GM12878 (cell line): ENCODE data around the gene MAGI1. TPM values are rescaled to one million over a fixed set of nuclear protein-coding genes. Genes with fewer than 3 reads are reported as not detected.

Experiments used
- ATAC-seq: fragments of 200-7000 bp; cut with Tn5 transposase; 3 replicates; pipeline ENCODE4 v1.9.1; 2020; ENCODE audit warnings: mild to moderate bottlenecking, moderate library complexity
- BruUV-seq: library from RNA; stranded (reverse); fragments of 400-500 nt; replicated peaks from 2 replicates; lab custom pipeline; 2021; lab: Mats Ljungman, UMichigan
- CTCF ChIA-PET: fragments of 300-600 bp; sonication (Branson Sonifier 250); formaldehyde crosslinking; extraction: SDS; loops from one replicate; lab custom pipeline; 2021; ENCODE audit warnings: inconsistent platforms; lab: Yijun Ruan, JAX
- POLR2A ChIA-PET: fragments of 350-600 bp; formaldehyde crosslinking; extraction: SDS; loops from one replicate; lab custom pipeline; 2021; ENCODE audit warnings: inconsistent platforms; lab: Charles Lee
- RAD21 ChIA-PET: fragments of 300-600 bp; sonication (Branson Sonifier 250); formaldehyde crosslinking; loops from one replicate; lab custom pipeline; 2023; ENCODE audit warnings: antibody characterized with exemption; ENCODE audit not compliant: unreplicated experiment; lab: Charles Lee
- SMC1A ChIA-PET: fragments of 300-600 bp; sonication (Branson Sonifier 250); formaldehyde crosslinking; loops from one replicate; lab custom pipeline; 2023; ENCODE audit not compliant: unreplicated experiment, uncharacterized antibody; lab: Charles Lee
- DNase-seq: peaks from one replicate; pipeline ENCODE4 v3.0.0-alpha.2; 2011; ENCODE audit warnings: low read depth, low spot score
- FAIRE-seq: peaks from 3 replicates; lab custom pipeline; 2011; peaks lifted over from hg19 to GRCh38; lab: Jason Lieb, UNC
- H2AFZ ChIP-seq: 2 replicates; pipeline ENCODE4 v1.6.0; 2011; ENCODE audit warnings: low read depth, low read length, control low read depth; ENCODE audit not compliant: control insufficient read depth
- H3K27ac ChIP-seq: 2 replicates; pipeline ENCODE4 v1.5.1; 2011; ENCODE audit warnings: control low read depth; ENCODE audit not compliant: control insufficient read depth, insufficient read depth
- H3K27me3 ChIP-seq, 2 experiments: replicated peaks in 1 of 2; 2 replicates each; pipeline versions ENCODE4 v1.6.0 to v1.6.1; 2011; ENCODE audit warnings: low read length in 1 of 2; ENCODE audit not compliant: control insufficient read depth in 2 of 2, insufficient read depth in 2 of 2
- H3K36me3 ChIP-seq, 2 experiments: 2 replicates each; pipeline ENCODE4 v1.5.1; 2011; ENCODE audit warnings: low read length in 1 of 2; ENCODE audit not compliant: control insufficient read depth in 2 of 2, insufficient read depth in 2 of 2
- H3K4me1 ChIP-seq: 2 replicates; pipeline ENCODE4 v1.6.1; 2011; ENCODE audit warnings: mild to moderate bottlenecking, low read length, moderate library complexity, mixed read lengths; ENCODE audit not compliant: control insufficient read depth, insufficient read depth
- H3K4me2 ChIP-seq: 2 replicates; pipeline ENCODE4 v1.6.0; 2011; ENCODE audit warnings: control low read depth; ENCODE audit not compliant: control insufficient read depth, insufficient read depth
- H3K4me3 ChIP-seq: fragments of 200-600 bp; sonication (generic); 2 replicates; pipeline ENCODE4 v1.5.1; 2016
- H3K79me2 ChIP-seq: 2 replicates; pipeline ENCODE4 v1.6.0; 2011; ENCODE audit warnings: low read length; ENCODE audit not compliant: control insufficient read depth, insufficient read depth
- H3K9ac ChIP-seq: 2 replicates; pipeline ENCODE4 v1.8.0; 2011; ENCODE audit warnings: low read length, control low read depth, mixed read lengths; ENCODE audit not compliant: control insufficient read depth, insufficient read depth
- H3K9me3 ChIP-seq: replicated peaks from 3 replicates; pipeline ENCODE4 v1.5.1; 2011; ENCODE audit warnings: mild to moderate bottlenecking, low read length; ENCODE audit not compliant: control insufficient read depth, insufficient read depth
- H4K20me1 ChIP-seq: 2 replicates; pipeline ENCODE4 v1.6.0; 2011; ENCODE audit not compliant: control insufficient read depth, insufficient read depth
- BACH1 ChIP-seq: fragments of 450-650 bp; IDR thresholded peaks from 2 replicates; pipeline ENCODE4 v1.6.1; 2017; ENCODE audit warnings: mild to moderate bottlenecking, borderline replicate concordance
- BRCA1 ChIP-seq: IDR thresholded peaks from 2 replicates; pipeline ENCODE4 v1.6.1; 2011; ENCODE audit warnings: low read depth, low read length, improper control_type of control experiment
- CHD1 ChIP-seq: IDR thresholded peaks from 2 replicates; pipeline ENCODE4 v1.6.1; 2012; ENCODE audit warnings: low read depth, low read length, improper control_type of control experiment
- CHD4 ChIP-seq: fragments of 200-600 bp; sonication (generic); IDR thresholded peaks from 2 replicates; pipeline ENCODE4 v1.6.1; 2016; ENCODE audit warnings: mild to moderate bottlenecking
- JUNB ChIP-seq: IDR thresholded peaks from 2 replicates; pipeline ENCODE4 v1.6.1; 2016; ENCODE audit warnings: antibody characterized with exemption, mild to moderate bottlenecking
- MEF2A ChIP-seq: IDR thresholded peaks from 2 replicates; pipeline ENCODE4 v1.6.1; 2011; ENCODE audit warnings: low read depth, mild to moderate bottlenecking, low read length, moderate library complexity; ENCODE audit not compliant: insufficient read depth
- NFIC ChIP-seq: IDR thresholded peaks from 2 replicates; pipeline ENCODE4 v1.6.1; 2012; ENCODE audit warnings: low read depth, mild to moderate bottlenecking, inconsistent platforms, low read length, moderate library complexity
- NFYB ChIP-seq: IDR thresholded peaks from 2 replicates; pipeline ENCODE4 v1.6.1; 2011; ENCODE audit warnings: low read depth, mild to moderate bottlenecking, low read length, improper control_type of control experiment, moderate library complexity; ENCODE audit not compliant: insufficient read depth
- POLR2A ChIP-seq: IDR thresholded peaks from 2 replicates; pipeline ENCODE4 v1.6.1; 2011; ENCODE audit warnings: low read depth, mild to moderate bottlenecking, low read length
- RAD21 ChIP-seq: IDR thresholded peaks from 2 replicates; pipeline ENCODE4 v1.6.1; 2011; ENCODE audit warnings: mild to moderate bottlenecking, low read depth, low read length, moderate library complexity; ENCODE audit not compliant: insufficient read depth
- SP1 ChIP-seq: IDR thresholded peaks from one replicate; pipeline ENCODE4 v1.6.1; 2011; ENCODE audit warnings: low read depth, low read length
- STAT3 ChIP-seq: IDR thresholded peaks from 2 replicates; pipeline ENCODE4 v1.6.1; 2011; ENCODE audit warnings: low read depth, low read length, improper control_type of control experiment
- SUZ12 ChIP-seq: fragments of 200-600 bp; sonication (generic); IDR thresholded peaks from one replicate; pipeline ENCODE4 v1.6.1; 2018; ENCODE audit warnings: antibody characterized with exemption, mild to moderate bottlenecking; ENCODE audit not compliant: unreplicated experiment
- ZNF274 ChIP-seq: IDR thresholded peaks from one replicate; pipeline ENCODE4 v1.8.0; 2011; ENCODE audit not compliant: insufficient read length, insufficient read depth
- ZZZ3 ChIP-seq: IDR thresholded peaks from 2 replicates; pipeline ENCODE4 v1.6.1; 2011; ENCODE audit warnings: low read depth; ENCODE audit not compliant: control insufficient read depth, insufficient read length
- WGBS: methylation state at CpG from one replicate; pipeline ENCODE4 v1.1.6; 2016; ENCODE audit warnings: low lambda C conversion rate; ENCODE audit not compliant: insufficient replicate concordance, insufficient coverage; ENCODE audit errors: missing lambda C conversion rate; 5-methylcytosine and 5-hydroxymethylcytosine counted together
- in situ Hi-C: fragments of 300-500 bp; cut with MboI; formaldehyde crosslinking; loops from 9 replicates; pipeline ENCODE4 v1.14.3; 2018; ENCODE audit warnings: mixed read lengths
- intact Hi-C: fragments of 100-400 bp; cut with micrococcal nuclease; formaldehyde crosslinking; loops from one replicate; pipeline ENCODE4 v1.14.2; 2022; ENCODE audit not compliant: unreplicated experiment
- polyA plus RNA-seq, 11 experiments: library from polyadenylated mRNA; depleted of rRNA in 4 of 11; unstranded in 6 of 11; stranded (reverse) in 5 of 11; fragments of >200 nt; fragmentation: Nextera tagmentation in 4 of 11; fragmentation: Illumina TruSeq in 1 of 11; extraction: Ambion mirVana in 4 of 11; extraction: Trizol in 1 of 11; gene quantifications; 1 replicate in 1 of 11; 2 replicates in 10 of 11; pipeline versions ENCODE4 v1.2.1 to v1.2.3, GENCODE V29; 2011 to 2016; ENCODE audit warnings: inconsistent platforms in 2 of 11, missing spikeins in 2 of 11, low read depth in 1 of 11
- total RNA-seq, 4 experiments: library from RNA; depleted of rRNA in 3 of 4; stranded (reverse); fragments of >200 nt in 3 of 4; fragmentation: Illumina TruSeq in 1 of 4; extraction: Trizol in 1 of 4; gene quantifications; 2 replicates each; pipeline versions ENCODE4 v1.2.1 to v1.2.3, GENCODE V29; 2013 to 2021
- TF ChIP-seq, protein P1 (sequence below): fragments of 150-350 bp; IDR thresholded peaks from 2 replicates; pipeline ENCODE4 v1.6.1; 2016; ENCODE audit warnings: low read depth, low read length
- TF ChIP-seq, protein P2 (sequence below): fragments of 450-650 bp; IDR thresholded peaks from 2 replicates; pipeline ENCODE4 v1.6.1; 2017; ENCODE audit warnings: borderline replicate concordance

MAGI1 gene
- total and polyA plus RNA-seq, 10 of the 15 experiments (the other 5 are each of a cell fraction or from before 2014, with no cell fraction given) = 0.02 to 3.3 (median 0.29) TPM; not detected in 1

DNA sequence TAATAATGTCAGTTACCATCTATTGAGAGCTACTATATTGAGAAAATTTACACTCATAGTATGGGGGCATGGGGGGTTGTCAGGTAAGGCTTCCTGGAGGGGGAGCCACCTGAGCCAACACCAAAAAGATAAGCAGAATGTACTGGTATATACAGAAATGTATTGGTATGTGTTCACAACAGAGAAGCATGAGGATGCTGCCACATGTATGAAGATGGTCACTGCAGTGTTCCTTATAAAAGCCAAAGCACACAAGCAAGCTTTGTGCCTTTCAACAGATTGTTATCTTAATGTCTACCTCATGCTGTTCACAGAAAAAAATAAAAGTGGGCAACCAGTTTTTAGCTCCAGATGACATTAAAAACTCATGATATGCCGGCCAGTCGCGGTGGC is 149.0 kb downstream of the MAGI1 start (continued):
- TF ChIP-seq, protein P1, sequence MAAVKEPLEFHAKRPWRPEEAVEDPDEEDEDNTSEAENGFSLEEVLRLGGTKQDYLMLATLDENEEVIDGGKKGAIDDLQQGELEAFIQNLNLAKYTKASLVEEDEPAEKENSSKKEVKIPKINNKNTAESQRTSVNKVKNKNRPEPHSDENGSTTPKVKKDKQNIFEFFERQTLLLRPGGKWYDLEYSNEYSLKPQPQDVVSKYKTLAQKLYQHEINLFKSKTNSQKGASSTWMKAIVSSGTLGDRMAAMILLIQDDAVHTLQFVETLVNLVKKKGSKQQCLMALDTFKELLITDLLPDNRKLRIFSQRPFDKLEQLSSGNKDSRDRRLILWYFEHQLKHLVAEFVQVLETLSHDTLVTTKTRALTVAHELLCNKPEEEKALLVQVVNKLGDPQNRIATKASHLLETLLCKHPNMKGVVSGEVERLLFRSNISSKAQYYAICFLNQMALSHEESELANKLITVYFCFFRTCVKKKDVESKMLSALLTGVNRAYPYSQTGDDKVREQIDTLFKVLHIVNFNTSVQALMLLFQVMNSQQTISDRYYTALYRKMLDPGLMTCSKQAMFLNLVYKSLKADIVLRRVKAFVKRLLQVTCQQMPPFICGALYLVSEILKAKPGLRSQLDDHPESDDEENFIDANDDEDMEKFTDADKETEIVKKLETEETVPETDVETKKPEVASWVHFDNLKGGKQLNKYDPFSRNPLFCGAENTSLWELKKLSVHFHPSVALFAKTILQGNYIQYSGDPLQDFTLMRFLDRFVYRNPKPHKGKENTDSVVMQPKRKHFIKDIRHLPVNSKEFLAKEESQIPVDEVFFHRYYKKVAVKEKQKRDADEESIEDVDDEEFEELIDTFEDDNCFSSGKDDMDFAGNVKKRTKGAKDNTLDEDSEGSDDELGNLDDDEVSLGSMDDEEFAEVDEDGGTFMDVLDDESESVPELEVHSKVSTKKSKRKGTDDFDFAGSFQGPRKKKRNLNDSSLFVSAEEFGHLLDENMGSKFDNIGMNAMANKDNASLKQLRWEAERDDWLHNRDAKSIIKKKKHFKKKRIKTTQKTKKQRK = no peak
- TF ChIP-seq BACH1 = no peak
- TF ChIP-seq JUNB = no peak
- TF ChIP-seq CHD4 = no peak
- no peak for TF ChIP-seq SUZ12
- TF ChIP-seq ZNF274 = no peak
- TF ChIP-seq NFYB = no peak
- no peak for TF ChIP-seq NFIC
- no peak for TF ChIP-seq MEF2A

DNA sequence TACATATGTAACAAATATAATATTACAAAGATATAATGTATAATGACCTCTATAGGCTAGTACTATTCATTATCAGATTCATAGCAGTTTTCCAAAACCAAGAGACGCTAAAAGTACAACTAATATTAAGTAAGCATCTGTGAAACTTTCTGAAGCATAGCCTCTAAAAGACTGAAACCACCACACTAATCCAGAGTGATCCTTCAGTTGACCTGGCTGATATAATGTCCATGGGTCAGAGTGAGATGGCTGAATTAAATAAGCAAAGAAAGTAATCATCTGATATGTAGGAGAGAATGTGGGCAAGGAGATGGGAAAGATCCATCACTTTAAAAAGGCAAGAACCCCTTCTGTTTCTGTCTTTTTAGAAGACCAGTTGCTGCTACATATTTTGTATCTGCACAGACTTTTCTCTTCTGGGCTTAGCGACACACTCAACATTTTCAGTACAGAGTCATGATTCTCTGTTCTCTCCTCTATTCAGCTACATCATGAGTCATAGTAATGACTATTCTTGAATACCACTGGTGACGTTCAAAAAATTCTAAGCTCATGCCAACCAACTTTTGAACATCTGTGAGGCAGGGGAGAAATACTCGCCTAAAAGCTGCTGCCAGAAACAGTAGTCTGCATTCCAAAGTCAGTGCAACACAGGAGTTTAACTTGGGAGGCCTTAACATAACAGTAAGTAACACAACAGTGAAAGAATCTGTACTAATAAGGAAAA is 149.6 kb downstream of the MAGI1 start:
- ChIA-PET SMC1A (no interaction called here), CTCF (interaction anchor here (0.7 kb wide), 1 partner anchor 391 kb away, joined by 3 read pairs; no protein-coding TSS in a partner anchor), POLR2A (no interaction called here), RAD21 (no interaction called here)
- no peak for DNase-seq
- BruUV-seq = no TSS peak
- Histone ChIP-seq H3K27ac (no peak overlapping the region), H3K4me3 (no peak overlapping the region), H3K36me3 (no peaks in the 10 kb centered on the region), H2AFZ (no peak overlapping the region), H3K27me3 (no peaks in the 10 kb centered on the region), H4K20me1 (no peaks in the 10 kb centered on the region), H3K9me3 (no peaks in the 10 kb centered on the region), H3K9ac (no peak overlapping the region), H3K4me2 (no peak overlapping the region), H3K79me2 (no peaks in the 10 kb centered on the region), H3K4me1 (no peaks in the 10 kb centered on the region)
- peak; percentile 48; the same call in 2 of the 3 replicates for ATAC-seq
- no peak for FAIRE-seq
- 9% methylated on average over 4 of the region's 4 CpGs for WGBS
- in situ Hi-C loops = no loop called here
- TF ChIP-seq BRCA1 (no peak), STAT3 (no peak), CHD1 (no peak), ZZZ3 (no peak), POLR2A (no peak), SP1 (no peak), RAD21 (no peak)
- TF ChIP-seq, protein P2, sequence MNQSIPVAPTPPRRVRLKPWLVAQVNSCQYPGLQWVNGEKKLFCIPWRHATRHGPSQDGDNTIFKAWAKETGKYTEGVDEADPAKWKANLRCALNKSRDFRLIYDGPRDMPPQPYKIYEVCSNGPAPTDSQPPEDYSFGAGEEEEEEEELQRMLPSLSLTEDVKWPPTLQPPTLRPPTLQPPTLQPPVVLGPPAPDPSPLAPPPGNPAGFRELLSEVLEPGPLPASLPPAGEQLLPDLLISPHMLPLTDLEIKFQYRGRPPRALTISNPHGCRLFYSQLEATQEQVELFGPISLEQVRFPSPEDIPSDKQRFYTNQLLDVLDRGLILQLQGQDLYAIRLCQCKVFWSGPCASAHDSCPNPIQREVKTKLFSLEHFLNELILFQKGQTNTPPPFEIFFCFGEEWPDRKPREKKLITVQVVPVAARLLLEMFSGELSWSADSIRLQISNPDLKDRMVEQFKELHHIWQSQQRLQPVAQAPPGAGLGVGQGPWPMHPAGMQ = no peak
- intact Hi-C loops = no loop called here
